ENCODE results near the gene PUS1. TPM values are rescaled to one million over a fixed set of nuclear protein-coding genes. Genes with fewer than 3 reads are reported as not detected.

The PUS1 gene
- total and polyA plus RNA-seq, 2 of the 8 experiments (the other 6 are each of a cell fraction or from before 2014, with no cell fraction given): 48.1 to 81.2 TPM

- H2BK5ac ChIP-seq (ENCODE audit: low read depth, low read length): peak overlapping the region; percentile 99
- peaks cover 20 to 31% (median 24%) of the 10 kb centered on the region in 4 experiments for H3K4me1 ChIP-seq (replicated peaks in 1 of 4; ENCODE audit: control insufficient read depth in 3 of 4, insufficient read depth in 4 of 4, low read length in 3 of 4)
- peak overlapping the region; percentile 52 for H3K56ac ChIP-seq (replicated peaks; ENCODE audit: insufficient read length, low read depth, low read length)
- H2AK5ac ChIP-seq (ENCODE audit: low read depth, low read length): peak overlapping the region; percentile 100
- peak; percentile 75 for FAIRE-seq
- no peak overlapping the region for H2AFZ ChIP-seq (ENCODE audit: low read length)
- H2BK15ac ChIP-seq (ENCODE audit: low read length): no peak overlapping the region; the same call in 1 of the 2 replicates
- H3K14ac ChIP-seq (ENCODE audit: insufficient read length): no peak overlapping the region
- H3K23me2 ChIP-seq (ENCODE audit: low read depth, low read length): no peaks in the 10 kb centered on the region
- H2BK120ac ChIP-seq (replicated peaks; ENCODE audit: low read depth, low read length): peak overlapping the region; percentile 91
- no peaks in the 10 kb centered on the region for H4K20me1 ChIP-seq (replicated peaks in 1 of 2; ENCODE audit: control insufficient read depth in 1 of 2, insufficient read depth in 2 of 2, low read length in 2 of 2)
- H3K18ac ChIP-seq (ENCODE audit: extremely low read depth, low read length): peak overlapping the region; percentile 100
- peak overlapping the region; percentile 97 for H2BK20ac ChIP-seq (ENCODE audit: low read length)
- peak overlapping the region; percentile 99 for H2BK12ac ChIP-seq (ENCODE audit: low read depth, low read length)
- peak overlapping the region; percentile 36 to 42 for H3K4me2 ChIP-seq (ENCODE audit: insufficient read depth in 1 of 2, low read depth in 2 of 2, low read length in 2 of 2)
- ChIA-PET CTCF (ENCODE audit: partially characterized antibody) (interaction anchor here (0.9 to 4.2 kb wide), 7 partner anchors 12 to 60 kb away, joined by 3 to 17 read pairs (median 3); no protein-coding TSS in a partner anchor), POLR2A (ENCODE audit: partially characterized antibody) (interaction anchor here (0.6 to 1.7 kb wide), 9 partner anchors 8 to 65 kb away, joined by 3 to 7 read pairs (median 3); partner anchors contain the start of gene PUS1)
- DNase-seq (ENCODE audit: low read depth in 1 of 2, low spot score in 2 of 2): peak; percentile 46 to 55
- peaks cover 0 to 16% of the 10 kb centered on the region in 2 experiments; a peak in 2 of 4 replicates for H3K79me2 ChIP-seq (ENCODE audit: control insufficient read depth in 1 of 2, insufficient read depth in 2 of 2, low read length in 2 of 2)
- no peaks in the 10 kb centered on the region for H3K27me3 ChIP-seq (replicated peaks in 1 of 4; ENCODE audit: control insufficient read depth in 3 of 4, extremely low read depth in 1 of 4, insufficient read depth in 3 of 4, low read length in 3 of 4)
- H3K27ac ChIP-seq (ENCODE audit: low read depth, low read length): peak overlapping the region; percentile 88
- H3K23ac ChIP-seq (ENCODE audit: insufficient read length): no peak overlapping the region
- H3K4me3 ChIP-seq (ENCODE audit: extremely low read depth in 1 of 4, insufficient read depth in 2 of 4, low read depth in 3 of 4, low read length in 4 of 4): peak overlapping the region in 3 of 4 experiments; percentile 0 to 26 (median 0); a peak in 3 of 8 replicates
- H3K4ac ChIP-seq (replicated peaks; ENCODE audit: insufficient read length, low read depth, low read length): peak overlapping the region; percentile 97
- peak overlapping the region in 3 of 4 experiments; percentile 16 to 32 (median 31); a peak in 3 of 7 replicates for H3K9ac ChIP-seq (replicated peaks in 1 of 4; ENCODE audit: extremely low read depth in 1 of 4, low read depth in 3 of 4, low read length in 3 of 4)
- H4K8ac ChIP-seq (ENCODE audit: extremely low read depth, insufficient read depth, low read length): peak overlapping the region; percentile 93
- peaks cover 6% of the 10 kb centered on the region; the same call in 1 of the 2 replicates for H3K79me1 ChIP-seq (ENCODE audit: low read depth, low read length)
- 28% methylated on average over 24 of the region's 24 CpGs; no CpG with 5 or more reads in 1 of the 2 experiments for WGBS, 2 experiments (ENCODE audit: extremely low coverage in 1 of 2, insufficient coverage in 1 of 2, insufficient read length in 1 of 2, insufficient replicate concordance in 2 of 2, low coverage in 1 of 2, low lambda C conversion rate in 2 of 2, missing lambda C conversion rate in 1 of 2)
- no peaks in the 10 kb centered on the region for H3K9me3 ChIP-seq (ENCODE audit: insufficient read depth in 2 of 2, low read depth in 1 of 2, low read length in 1 of 2)
- H4K5ac ChIP-seq (ENCODE audit: insufficient read length, low read depth, low read length): peak overlapping the region; percentile 91
- H3K36me3 ChIP-seq (ENCODE audit: control insufficient read depth in 2 of 4, insufficient read depth in 4 of 4, low read length in 3 of 4): peaks cover 10 to 54% (median 39%) of the 10 kb centered on the region in 4 experiments
- peak overlapping the region; percentile 95 for H4K91ac ChIP-seq (replicated peaks; ENCODE audit: insufficient read length, low read length)
- no peak for TF ChIP-seq CTBP2 (IDR thresholded peaks at IDR 0.05; ENCODE audit: borderline replicate concordance, insufficient read depth, insufficient read length, low read length)
- no peak for TF ChIP-seq EGR1 (IDR thresholded peaks at IDR 0.05; ENCODE audit: borderline replicate concordance, low read depth, low read length)
- no peak for TF ChIP-seq RAD21 (IDR thresholded peaks at IDR 0.05 in 1 of 2, conservative IDR thresholded peaks at IDR 0.05 in 1 of 2; ENCODE audit: low read depth in 2 of 2, low read length in 2 of 2)
- TF ChIP-seq PHF8 (conservative IDR thresholded peaks at IDR 0.05; ENCODE audit: low read depth, low read length): no peak
- TF ChIP-seq BCL11A (IDR thresholded peaks at IDR 0.05; ENCODE audit: low read depth in 2 of 2, low read length in 2 of 2): peak in 1 of 2 experiments; percentile 46
- no peak for TF ChIP-seq TAF7 (optimal IDR thresholded peaks at IDR 0.05; ENCODE audit: borderline replicate concordance, low read depth, low read length)
- no peak for TF ChIP-seq CBX5 (IDR thresholded peaks at IDR 0.05; ENCODE audit: low read depth, low read length)
Observed at GRCh38 chr12:131990066-131990979, 61.2 kb downstream of the PUS1 start.
